Type B pancreatic cell (in vitro differentiated cells): ENCODE data around the gene PEAK1. TPM values are rescaled to one million over a fixed set of nuclear protein-coding genes. Genes with fewer than 3 reads are reported as not detected.

Experiments
- DNase-seq: peaks from one replicate; pipeline ENCODE4 v3.0.0; 2021; ENCODE audit warnings: mixed read lengths; ENCODE audit not compliant: unreplicated experiment; ENCODE audit errors: extremely low spot score
- H3K27ac Mint-ChIP-seq: 2 replicates; pipeline ENCODE4 v1.8.0; 2021; ENCODE audit warnings: mild to moderate bottlenecking, mixed read lengths
- H3K27me3 Mint-ChIP-seq: 2 replicates; pipeline ENCODE4 v1.8.0; 2021; ENCODE audit warnings: mixed read lengths
- H3K36me3 Mint-ChIP-seq: 2 replicates; pipeline ENCODE4 v1.8.0; 2021; ENCODE audit warnings: mixed read lengths
- H3K4me1 Mint-ChIP-seq: one replicate; pipeline ENCODE4 v1.8.0; 2021; ENCODE audit warnings: mixed read lengths; ENCODE audit not compliant: unreplicated experiment
- H3K4me3 Mint-ChIP-seq: 2 replicates; pipeline ENCODE4 v1.8.0; 2021; ENCODE audit warnings: mild to moderate bottlenecking, mixed read lengths
- H3K9me3 Mint-ChIP-seq: 2 replicates; pipeline ENCODE4 v1.8.0; 2021; ENCODE audit warnings: mixed read lengths
- CTCF ChIP-seq: fragments of 200-600 bp; sonication (generic); conservative IDR thresholded peaks from 2 replicates; pipeline ENCODE4 v1.5.0; 2021; ENCODE audit warnings: antibody characterized with exemption, mild to moderate bottlenecking
- total RNA-seq: library from RNA; stranded (reverse); gene quantifications from 2 replicates; pipeline ENCODE4 v1.2.1, GENCODE V29; 2021; ENCODE audit warnings: low replicate concordance

The PEAK1 gene
- total RNA-seq, 1 donor from 2014 or later, result 35.0 TPM

GRCh38 chr15:77354063-77354462, 65.8 kb downstream of the PEAK1 start:
- TF ChIP-seq CTCF, result no peak
- H3K27ac Mint-ChIP-seq, result no peak overlapping the region
- H3K36me3 Mint-ChIP-seq, result peaks cover 7% of the 10 kb centered on the region
- no peak for DNase-seq
- no peaks in the 10 kb centered on the region for H3K9me3 Mint-ChIP-seq
- H3K27me3 Mint-ChIP-seq, result no peaks in the 10 kb centered on the region
- no peaks in the 10 kb centered on the region for H3K4me1 Mint-ChIP-seq
- no peak overlapping the region for H3K4me3 Mint-ChIP-seq

GRCh38 chr15:77352887-77353286, 67.0 kb downstream of the PEAK1 start:
- no peak for TF ChIP-seq CTCF
- DNase-seq, result no peak
- Mint-ChIP-seq H3K4me1 (no peaks in the 10 kb centered on the region), H3K36me3 (peaks cover 2% of the 10 kb centered on the region), H3K27me3 (no peaks in the 10 kb centered on the region), H3K9me3 (no peaks in the 10 kb centered on the region), H3K4me3 (no peak overlapping the region), H3K27ac (no peak overlapping the region)

GRCh38 chr15:77350792-77351191, 69.1 kb downstream of the PEAK1 start:
- no peak overlapping the region for H3K4me3 Mint-ChIP-seq
- DNase-seq, result no peak
- H3K27me3 Mint-ChIP-seq, result no peaks in the 10 kb centered on the region
- TF ChIP-seq CTCF, result no peak
- H3K4me1 Mint-ChIP-seq, result no peaks in the 10 kb centered on the region
- H3K36me3 Mint-ChIP-seq, result no peaks in the 10 kb centered on the region
- H3K9me3 Mint-ChIP-seq, result no peaks in the 10 kb centered on the region
- H3K27ac Mint-ChIP-seq, result no peak overlapping the region

- Mint-ChIP-seq H3K4me1 (no peaks in the 10 kb centered on the region), H3K36me3 (no peaks in the 10 kb centered on the region), H3K4me3 (no peak overlapping the region), H3K27me3 (no peaks in the 10 kb centered on the region), H3K27ac (no peak overlapping the region), H3K9me3 (no peaks in the 10 kb centered on the region)
- TF ChIP-seq CTCF, result no peak
- DNase-seq, result no peak
These were observed 70.2 kb downstream of the PEAK1 start for GRCh38 chr15:77349666-77350065.

GRCh38 chr15:77348511-77348910, 71.4 kb downstream of the PEAK1 start:
- H3K4me3 Mint-ChIP-seq, result no peak overlapping the region
- no peaks in the 10 kb centered on the region for H3K4me1 Mint-ChIP-seq
- H3K27ac Mint-ChIP-seq, result no peak overlapping the region
- no peaks in the 10 kb centered on the region for H3K27me3 Mint-ChIP-seq
- H3K36me3 Mint-ChIP-seq, result no peaks in the 10 kb centered on the region
- no peak for DNase-seq
- no peaks in the 10 kb centered on the region for H3K9me3 Mint-ChIP-seq
- no peak for TF ChIP-seq CTCF

GRCh38 chr15:77347197-77347596, 72.7 kb downstream of the PEAK1 start:
- H3K4me3 Mint-ChIP-seq, result no peak overlapping the region
- no peaks in the 10 kb centered on the region for H3K36me3 Mint-ChIP-seq
- peaks cover under 1% of the 10 kb centered on the region for H3K9me3 Mint-ChIP-seq
- H3K27me3 Mint-ChIP-seq, result no peaks in the 10 kb centered on the region
- no peaks in the 10 kb centered on the region for H3K4me1 Mint-ChIP-seq
- DNase-seq, result no peak
- TF ChIP-seq CTCF, result no peak
- no peak overlapping the region for H3K27ac Mint-ChIP-seq
